Measurements from ENCODE around the gene CLEC18B.
"Not testable (repeated sequence)": the region's sequence is repeated elsewhere in the genome, so short reads cannot be mapped to it uniquely, and the experiment has no call there.

The CLEC18B gene

DNA sequence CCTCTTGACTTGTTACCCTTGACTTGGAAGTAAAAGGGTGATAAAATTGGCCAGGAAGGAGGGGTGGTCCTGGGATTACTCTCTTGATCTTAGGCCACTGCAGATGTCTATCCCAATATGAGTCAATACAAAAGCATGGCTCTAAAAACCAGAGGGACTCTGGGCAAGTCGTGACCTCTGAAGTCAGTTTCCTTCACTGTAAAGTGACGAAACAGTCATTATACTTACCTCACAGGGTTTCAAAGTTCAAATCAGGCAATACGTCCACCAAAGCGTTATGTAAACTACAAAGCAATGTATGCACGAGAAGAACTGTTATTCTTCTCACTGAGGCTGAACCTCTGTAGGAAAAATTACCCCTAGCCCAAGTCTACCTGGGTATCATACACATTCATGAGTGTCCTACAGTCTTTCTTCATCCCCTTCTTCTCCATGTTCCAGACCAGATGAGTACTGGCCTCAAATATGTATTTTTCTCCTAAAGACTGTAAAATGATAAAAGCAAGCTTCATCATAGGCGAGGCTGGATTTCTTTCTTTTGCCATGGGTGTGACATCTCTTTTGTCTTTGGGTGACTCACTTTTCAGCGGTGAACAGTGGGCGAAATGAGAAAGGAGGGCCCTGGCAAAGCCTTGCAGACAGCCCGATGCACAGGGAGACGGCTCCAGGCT, 34.5 kb upstream of the CLEC18B start:
- H3K27me3 ChIP-seq (ENCODE audit: control insufficient read depth, insufficient read depth, low read length) = no peaks in the 10 kb centered on the region
- peaks cover 71% of the 10 kb centered on the region for H3K36me3 ChIP-seq (ENCODE audit: insufficient read depth, low read length)
- H3K9ac ChIP-seq (ENCODE audit: low read depth, low read length) = no peak overlapping the region
- peaks cover 13% of the 10 kb centered on the region for H3K4me1 ChIP-seq (ENCODE audit: control insufficient read depth, insufficient read depth, low read length)
- no peak overlapping the region for H3K4me3 ChIP-seq (ENCODE audit: low read length)
- H3K4me2 ChIP-seq (ENCODE audit: low read length) = no peak overlapping the region
- H3K9me3 ChIP-seq (replicated peaks; ENCODE audit: low read length) = no peaks in the 10 kb centered on the region

DNA sequence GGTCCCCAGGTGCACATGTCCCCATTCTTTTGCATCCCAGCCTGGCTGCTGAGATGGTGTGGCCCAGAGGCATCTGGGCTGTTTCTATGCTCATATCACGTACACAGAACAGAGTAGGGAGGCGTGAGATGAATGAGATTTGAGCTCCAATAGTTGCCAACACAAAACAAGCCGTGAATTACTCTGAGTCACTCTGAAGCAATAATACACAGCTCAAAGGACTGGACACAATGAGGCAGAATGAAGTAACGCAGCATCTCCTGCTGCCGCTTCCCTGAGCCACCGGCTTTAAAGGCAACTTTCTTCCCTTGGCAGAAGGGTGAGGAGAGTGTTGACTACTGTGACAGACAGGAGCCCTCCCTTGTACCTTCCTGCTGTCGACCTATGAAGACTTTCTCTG, 33.9 kb upstream of the CLEC18B start:
- Histone ChIP-seq H3K27me3 (ENCODE audit: control insufficient read depth, insufficient read depth, low read length) (no peaks in the 10 kb centered on the region), H3K9me3 (replicated peaks; ENCODE audit: low read length) (no peaks in the 10 kb centered on the region), H3K36me3 (ENCODE audit: insufficient read depth, low read length) (peaks cover 68% of the 10 kb centered on the region), H3K4me1 (ENCODE audit: control insufficient read depth, insufficient read depth, low read length) (peaks cover 15% of the 10 kb centered on the region), H3K4me3 (ENCODE audit: low read length) (no peak overlapping the region), H3K4me2 (ENCODE audit: low read length) (no peak overlapping the region), H3K9ac (ENCODE audit: low read depth, low read length) (no peak overlapping the region)

DNA sequence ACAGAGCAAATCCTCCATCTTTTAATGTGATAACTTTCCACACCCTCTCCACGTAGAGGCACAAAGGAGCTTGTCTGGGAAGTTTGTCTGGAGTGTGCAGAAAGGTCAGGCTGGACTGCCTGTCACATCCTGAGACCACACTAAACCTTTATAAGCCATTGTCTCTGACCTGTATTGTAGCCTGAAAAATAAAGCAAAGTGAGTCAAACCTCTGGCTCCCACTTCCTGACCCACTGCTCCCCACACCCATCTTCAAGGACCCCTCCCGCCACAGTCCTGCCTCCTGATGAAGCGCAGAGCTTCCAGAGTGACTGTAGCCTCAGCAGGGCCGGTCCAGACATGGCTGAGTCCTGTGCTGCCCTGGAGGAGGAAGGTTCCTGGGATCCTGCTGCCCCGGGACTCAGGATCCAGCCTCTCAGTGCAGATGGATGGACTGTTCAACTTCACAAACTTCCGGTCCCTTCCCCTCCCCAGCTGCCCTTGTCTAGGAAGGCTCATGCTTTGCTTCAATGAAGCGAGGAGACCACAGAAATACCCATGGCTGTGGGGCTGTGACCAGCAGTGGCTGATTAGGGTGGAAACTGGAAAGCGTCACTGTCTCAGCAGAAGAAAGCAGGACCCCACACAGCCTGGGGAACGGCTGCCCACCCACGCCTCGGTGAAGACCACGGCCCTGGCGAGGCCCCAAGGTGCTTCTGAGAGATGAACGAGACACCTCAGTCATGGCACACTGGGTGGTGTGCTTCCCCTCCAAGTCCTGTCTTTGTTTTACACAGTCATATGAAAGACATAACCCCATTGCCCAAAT, 30.9 kb upstream of the CLEC18B start:
- Histone ChIP-seq H3K9ac (ENCODE audit: low read depth, low read length) (no peak overlapping the region), H3K4me2 (ENCODE audit: low read length) (no peak overlapping the region), H3K9me3 (replicated peaks; ENCODE audit: low read length) (no peaks in the 10 kb centered on the region), H3K36me3 (ENCODE audit: insufficient read depth, low read length) (peaks cover 59% of the 10 kb centered on the region), H3K27me3 (ENCODE audit: control insufficient read depth, insufficient read depth, low read length) (no peaks in the 10 kb centered on the region), H3K4me1 (ENCODE audit: control insufficient read depth, insufficient read depth, low read length) (peaks cover 36% of the 10 kb centered on the region), H3K4me3 (ENCODE audit: low read length) (no peak overlapping the region)

DNA sequence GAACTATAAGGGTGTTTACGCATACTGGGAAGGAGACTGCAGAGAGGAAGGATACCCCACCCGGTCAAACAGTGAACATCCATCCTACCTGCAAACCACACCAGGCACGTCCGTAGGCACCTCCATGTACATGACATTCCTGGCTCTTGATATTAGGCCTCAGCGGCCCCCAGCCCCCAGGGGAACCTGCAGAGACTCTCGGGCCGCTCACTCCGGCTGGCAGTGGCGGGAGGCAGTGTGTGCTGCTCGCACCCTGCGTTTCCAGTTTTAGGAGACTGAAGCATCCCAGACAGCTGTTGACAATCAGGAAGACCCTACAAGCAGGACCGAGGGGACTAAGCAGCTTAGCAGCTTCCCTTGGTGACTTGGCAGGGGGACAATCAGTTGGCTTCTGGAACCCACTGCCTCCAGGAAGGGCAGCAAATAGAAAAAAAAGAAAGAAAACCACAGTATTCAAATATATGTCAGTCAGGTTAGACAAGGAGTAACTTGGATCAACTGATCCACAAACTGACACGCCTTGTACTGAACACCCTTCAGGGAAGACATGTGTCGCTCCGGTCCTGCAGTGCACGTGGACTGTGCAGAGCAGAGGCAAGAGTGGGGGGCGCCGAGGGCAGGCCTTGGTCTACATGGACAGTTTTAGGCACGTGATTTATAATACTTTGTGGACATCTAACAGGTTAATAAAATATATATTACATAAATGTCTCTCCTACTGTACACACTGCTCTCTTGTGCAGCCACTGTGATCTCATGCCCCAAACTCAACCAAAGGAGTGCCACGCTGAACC, 29.9 kb upstream of the CLEC18B start:
- no peak overlapping the region for H3K9ac ChIP-seq (ENCODE audit: low read depth, low read length)
- no peaks in the 10 kb centered on the region for H3K9me3 ChIP-seq (replicated peaks; ENCODE audit: low read length)
- H3K4me1 ChIP-seq (ENCODE audit: control insufficient read depth, insufficient read depth, low read length) = peaks cover 33% of the 10 kb centered on the region
- H3K36me3 ChIP-seq (ENCODE audit: insufficient read depth, low read length) = peaks cover 58% of the 10 kb centered on the region
- no peak overlapping the region for H3K4me3 ChIP-seq (ENCODE audit: low read length)
- H3K4me2 ChIP-seq (ENCODE audit: low read length) = no peak overlapping the region
- H3K27me3 ChIP-seq (ENCODE audit: control insufficient read depth, insufficient read depth, low read length) = no peaks in the 10 kb centered on the region

DNA sequence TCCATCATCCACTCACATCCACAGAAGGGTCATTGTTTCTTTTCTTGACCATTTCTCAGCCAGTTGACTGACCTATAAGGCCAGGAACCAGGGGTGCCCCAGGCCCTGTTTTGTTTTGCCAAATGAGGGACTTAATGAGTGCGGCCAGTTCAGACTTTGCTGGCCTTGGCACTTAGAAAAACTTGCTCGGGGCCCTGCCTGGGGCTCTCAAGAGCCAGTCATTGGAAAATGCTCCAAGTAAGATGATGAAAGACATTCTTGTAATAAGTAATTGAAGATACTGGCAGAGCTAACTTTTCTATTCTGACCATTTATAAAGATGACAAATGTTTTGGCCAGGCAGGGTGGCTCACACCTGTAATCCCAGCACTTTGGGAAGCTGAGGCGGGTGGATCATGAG, 29.0 kb upstream of the CLEC18B start:
- H3K4me3 ChIP-seq (ENCODE audit: low read length) = no peak overlapping the region
- H3K4me1 ChIP-seq (ENCODE audit: control insufficient read depth, insufficient read depth, low read length) = peaks cover 24% of the 10 kb centered on the region
- H3K9me3 ChIP-seq (replicated peaks; ENCODE audit: low read length) = no peaks in the 10 kb centered on the region
- H3K36me3 ChIP-seq (ENCODE audit: insufficient read depth, low read length) = peaks cover 50% of the 10 kb centered on the region
- H3K9ac ChIP-seq (ENCODE audit: low read depth, low read length) = peak overlapping the region; percentile 8
- no peaks in the 10 kb centered on the region for H3K27me3 ChIP-seq (ENCODE audit: control insufficient read depth, insufficient read depth, low read length)
- peak overlapping the region; percentile 59 for H3K4me2 ChIP-seq (ENCODE audit: low read length)

DNA sequence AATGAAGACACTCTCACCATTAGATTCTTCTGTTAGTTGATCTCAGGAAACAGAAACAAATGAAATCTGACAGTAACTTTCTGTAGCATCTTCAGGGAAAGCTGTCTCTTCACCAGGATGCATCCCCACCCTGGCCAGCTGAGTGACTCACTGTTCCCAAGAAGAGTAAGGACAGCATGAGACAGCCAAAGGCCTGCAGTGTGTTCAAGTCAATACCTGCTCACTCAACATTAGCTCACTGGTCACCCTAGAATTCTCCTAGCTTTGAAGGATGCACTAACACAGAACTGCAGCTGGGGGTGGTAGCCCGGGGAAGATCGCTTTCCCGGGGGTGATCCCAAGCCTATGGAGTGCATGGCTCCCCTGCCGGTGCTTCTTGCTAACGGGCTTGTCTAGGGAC, 28.2 kb upstream of the CLEC18B start:
- Histone ChIP-seq H3K9ac (ENCODE audit: low read depth, low read length) (peak overlapping the region; percentile 32), H3K4me3 (ENCODE audit: low read length) (no peak overlapping the region), H3K9me3 (replicated peaks; ENCODE audit: low read length) (no peaks in the 10 kb centered on the region), H3K36me3 (ENCODE audit: insufficient read depth, low read length) (peaks cover 50% of the 10 kb centered on the region), H3K4me1 (ENCODE audit: control insufficient read depth, insufficient read depth, low read length) (peaks cover 23% of the 10 kb centered on the region), H3K27me3 (ENCODE audit: control insufficient read depth, insufficient read depth, low read length) (no peaks in the 10 kb centered on the region), H3K4me2 (ENCODE audit: low read length) (peak overlapping the region; percentile 59)

DNA sequence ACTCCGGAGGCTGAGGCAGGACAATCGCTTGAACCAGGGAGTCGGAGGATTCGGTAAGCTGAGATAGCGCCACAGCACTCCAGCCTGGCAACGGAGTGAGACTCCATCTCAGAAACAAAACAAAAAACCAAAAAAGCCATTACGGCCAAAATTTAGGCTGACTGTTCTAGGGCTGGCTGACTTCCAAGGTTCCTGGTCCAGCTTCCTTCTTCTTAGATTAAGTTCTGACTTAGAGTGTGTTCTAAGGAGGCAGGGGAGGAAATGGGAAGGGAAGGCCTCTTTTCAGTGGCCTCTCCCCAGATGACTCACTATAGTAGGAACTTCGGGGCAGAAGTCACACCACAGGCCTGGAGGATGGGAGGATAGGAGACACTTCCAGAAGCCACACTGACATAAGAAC, 27.7 kb upstream of the CLEC18B start:
- Histone ChIP-seq H3K4me2 (ENCODE audit: low read length) (peak overlapping the region; percentile 59), H3K4me3 (ENCODE audit: low read length) (no peak overlapping the region), H3K27me3 (ENCODE audit: control insufficient read depth, insufficient read depth, low read length) (no peaks in the 10 kb centered on the region), H3K36me3 (ENCODE audit: insufficient read depth, low read length) (peaks cover 50% of the 10 kb centered on the region), H3K9ac (ENCODE audit: low read depth, low read length) (peak overlapping the region; percentile 45), H3K4me1 (ENCODE audit: control insufficient read depth, insufficient read depth, low read length) (peaks cover 23% of the 10 kb centered on the region), H3K9me3 (replicated peaks; ENCODE audit: low read length) (no peaks in the 10 kb centered on the region)

DNA sequence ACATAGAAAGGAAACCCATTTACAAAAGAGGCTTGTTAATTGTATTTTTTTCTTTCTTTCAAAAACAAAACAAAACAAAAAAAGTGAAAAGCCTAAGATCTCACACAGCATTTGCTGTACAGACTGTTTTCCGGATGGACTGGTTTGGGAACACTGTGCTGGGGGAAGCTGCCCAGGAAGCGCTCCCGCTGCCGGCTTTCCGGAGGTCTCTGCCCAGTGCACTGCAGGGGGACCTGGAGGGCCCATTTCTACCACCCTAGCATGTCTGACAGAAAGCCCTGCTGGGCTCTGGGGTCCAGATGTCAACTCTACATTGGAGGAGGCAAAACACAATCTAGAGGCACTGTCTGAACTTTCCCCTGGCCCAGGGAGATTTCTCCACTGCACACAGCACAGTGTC, 26.3 kb upstream of the CLEC18B start:
- no peak overlapping the region for H3K9ac ChIP-seq (ENCODE audit: low read depth, low read length)
- peaks cover 41% of the 10 kb centered on the region for H3K36me3 ChIP-seq (ENCODE audit: insufficient read depth, low read length)
- H3K9me3 ChIP-seq (replicated peaks; ENCODE audit: low read length) = no peaks in the 10 kb centered on the region
- no peaks in the 10 kb centered on the region for H3K27me3 ChIP-seq (ENCODE audit: control insufficient read depth, insufficient read depth, low read length)
- H3K4me2 ChIP-seq (ENCODE audit: low read length) = no peak overlapping the region
- H3K4me3 ChIP-seq (ENCODE audit: low read length) = no peak overlapping the region
- peaks cover 23% of the 10 kb centered on the region for H3K4me1 ChIP-seq (ENCODE audit: control insufficient read depth, insufficient read depth, low read length)

DNA sequence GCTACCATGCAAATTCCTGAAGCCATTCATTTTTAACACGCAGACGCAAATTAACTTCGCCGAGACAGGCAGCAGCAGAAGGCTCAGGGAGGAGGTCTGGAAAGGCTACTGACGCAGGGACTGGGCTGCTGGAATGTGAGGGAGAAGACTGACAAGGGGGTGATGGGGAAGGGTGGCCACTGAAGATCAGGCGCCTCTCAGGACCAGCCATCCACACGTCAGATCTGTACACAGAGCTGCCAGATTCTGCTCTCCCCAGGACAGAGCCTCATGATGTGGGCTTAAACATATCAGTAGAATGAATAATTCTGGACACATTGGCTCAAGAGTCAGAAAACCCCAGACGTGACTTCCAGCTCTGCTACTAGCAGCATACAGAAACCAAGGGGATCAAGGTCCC, 25.6 kb upstream of the CLEC18B start:
- Histone ChIP-seq H3K4me3 (ENCODE audit: low read length) (no peak overlapping the region), H3K36me3 (ENCODE audit: insufficient read depth, low read length) (peaks cover 34% of the 10 kb centered on the region), H3K9ac (ENCODE audit: low read depth, low read length) (no peak overlapping the region), H3K4me1 (ENCODE audit: control insufficient read depth, insufficient read depth, low read length) (peaks cover 23% of the 10 kb centered on the region), H3K4me2 (ENCODE audit: low read length) (no peak overlapping the region), H3K9me3 (replicated peaks; ENCODE audit: low read length) (no peaks in the 10 kb centered on the region), H3K27me3 (ENCODE audit: control insufficient read depth, insufficient read depth, low read length) (no peaks in the 10 kb centered on the region)

DNA sequence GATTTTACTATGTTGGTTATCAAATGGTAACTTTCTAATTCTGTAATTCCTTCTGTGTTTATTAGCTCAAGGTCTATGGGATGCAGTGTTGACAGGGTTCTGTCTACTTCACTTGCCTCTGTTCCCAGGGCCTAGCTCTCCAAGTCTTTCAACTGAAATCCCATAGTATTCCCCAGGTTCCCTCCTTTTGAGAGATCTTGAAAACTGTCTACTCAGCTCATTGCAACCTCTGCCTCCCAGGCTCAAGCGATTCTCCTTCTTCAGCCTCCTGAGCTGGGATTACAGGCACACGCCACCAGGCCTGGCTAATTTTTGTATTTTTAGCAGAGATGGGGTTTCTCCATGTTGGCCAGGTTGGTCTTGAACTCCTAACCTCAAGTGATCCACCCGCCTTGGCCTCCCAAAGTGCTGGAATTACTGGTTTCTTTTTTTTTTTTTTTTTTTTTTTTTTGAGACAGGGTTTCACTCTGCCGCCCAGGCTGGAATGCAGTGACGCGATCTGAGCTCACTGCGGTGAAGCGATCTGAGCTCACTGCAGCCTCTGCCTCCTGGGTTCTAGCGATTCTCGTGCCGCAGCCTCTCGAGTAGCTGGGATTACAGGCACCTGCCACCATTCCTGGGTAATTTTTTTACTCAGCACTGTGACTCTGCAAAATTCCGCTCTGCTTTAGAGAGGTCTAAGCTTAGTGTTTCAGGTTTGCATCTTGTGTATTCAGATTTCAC, 22.5 kb upstream of the CLEC18B start:
- peaks cover 24% of the 10 kb centered on the region for H3K36me3 ChIP-seq (ENCODE audit: insufficient read depth, low read length)
- not testable (repeated sequence) for H3K4me2 ChIP-seq (ENCODE audit: low read length); H3K4me1 ChIP-seq (ENCODE audit: control insufficient read depth, insufficient read depth, low read length); H3K4me3 ChIP-seq (ENCODE audit: low read length); H3K9me3 ChIP-seq (replicated peaks; ENCODE audit: low read length); H3K9ac ChIP-seq (ENCODE audit: low read depth, low read length); H3K27me3 ChIP-seq (ENCODE audit: control insufficient read depth, insufficient read depth, low read length)

DNA sequence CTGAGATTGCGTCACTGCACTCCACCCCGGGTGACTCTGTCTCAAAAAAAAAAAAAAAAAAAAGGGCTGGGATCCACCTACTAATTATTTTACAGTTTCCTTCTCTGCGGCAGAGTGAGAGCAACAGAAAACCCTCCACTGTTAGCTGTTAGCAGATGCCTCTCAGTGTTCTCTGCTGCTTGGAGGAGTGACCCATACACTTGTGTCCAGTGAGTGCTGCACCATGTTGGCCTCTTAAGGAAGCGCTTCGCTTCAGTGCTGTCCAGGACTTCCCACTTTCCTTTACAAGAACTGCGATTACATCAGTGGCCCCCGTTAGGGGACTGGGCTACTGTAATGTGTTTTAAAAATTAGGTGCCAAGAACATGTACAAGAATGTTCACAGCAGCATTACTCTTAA, 18.4 kb upstream of the CLEC18B start:
- H3K27me3 ChIP-seq (ENCODE audit: control insufficient read depth, insufficient read depth, low read length) = no peaks in the 10 kb centered on the region
- H3K9ac ChIP-seq (ENCODE audit: low read depth, low read length) = no peak overlapping the region
- H3K9me3 ChIP-seq (replicated peaks; ENCODE audit: low read length) = no peaks in the 10 kb centered on the region
- no peak overlapping the region for H3K4me2 ChIP-seq (ENCODE audit: low read length)
- peaks cover 7% of the 10 kb centered on the region for H3K36me3 ChIP-seq (ENCODE audit: insufficient read depth, low read length)
- H3K4me3 ChIP-seq (ENCODE audit: low read length) = no peak overlapping the region
- H3K4me1 ChIP-seq (ENCODE audit: control insufficient read depth, insufficient read depth, low read length) = no peaks in the 10 kb centered on the region
